CMK (cell line): ENCODE measurements around the gene CRLF1.

Experiments
- DNase-seq: peaks from one replicate; pipeline ENCODE4 v3.0.0-alpha.2; 2010; ENCODE audit warnings: low read depth

The CRLF1 gene, protein sequence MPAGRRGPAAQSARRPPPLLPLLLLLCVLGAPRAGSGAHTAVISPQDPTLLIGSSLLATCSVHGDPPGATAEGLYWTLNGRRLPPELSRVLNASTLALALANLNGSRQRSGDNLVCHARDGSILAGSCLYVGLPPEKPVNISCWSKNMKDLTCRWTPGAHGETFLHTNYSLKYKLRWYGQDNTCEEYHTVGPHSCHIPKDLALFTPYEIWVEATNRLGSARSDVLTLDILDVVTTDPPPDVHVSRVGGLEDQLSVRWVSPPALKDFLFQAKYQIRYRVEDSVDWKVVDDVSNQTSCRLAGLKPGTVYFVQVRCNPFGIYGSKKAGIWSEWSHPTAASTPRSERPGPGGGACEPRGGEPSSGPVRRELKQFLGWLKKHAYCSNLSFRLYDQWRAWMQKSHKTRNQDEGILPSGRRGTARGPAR

DNA sequence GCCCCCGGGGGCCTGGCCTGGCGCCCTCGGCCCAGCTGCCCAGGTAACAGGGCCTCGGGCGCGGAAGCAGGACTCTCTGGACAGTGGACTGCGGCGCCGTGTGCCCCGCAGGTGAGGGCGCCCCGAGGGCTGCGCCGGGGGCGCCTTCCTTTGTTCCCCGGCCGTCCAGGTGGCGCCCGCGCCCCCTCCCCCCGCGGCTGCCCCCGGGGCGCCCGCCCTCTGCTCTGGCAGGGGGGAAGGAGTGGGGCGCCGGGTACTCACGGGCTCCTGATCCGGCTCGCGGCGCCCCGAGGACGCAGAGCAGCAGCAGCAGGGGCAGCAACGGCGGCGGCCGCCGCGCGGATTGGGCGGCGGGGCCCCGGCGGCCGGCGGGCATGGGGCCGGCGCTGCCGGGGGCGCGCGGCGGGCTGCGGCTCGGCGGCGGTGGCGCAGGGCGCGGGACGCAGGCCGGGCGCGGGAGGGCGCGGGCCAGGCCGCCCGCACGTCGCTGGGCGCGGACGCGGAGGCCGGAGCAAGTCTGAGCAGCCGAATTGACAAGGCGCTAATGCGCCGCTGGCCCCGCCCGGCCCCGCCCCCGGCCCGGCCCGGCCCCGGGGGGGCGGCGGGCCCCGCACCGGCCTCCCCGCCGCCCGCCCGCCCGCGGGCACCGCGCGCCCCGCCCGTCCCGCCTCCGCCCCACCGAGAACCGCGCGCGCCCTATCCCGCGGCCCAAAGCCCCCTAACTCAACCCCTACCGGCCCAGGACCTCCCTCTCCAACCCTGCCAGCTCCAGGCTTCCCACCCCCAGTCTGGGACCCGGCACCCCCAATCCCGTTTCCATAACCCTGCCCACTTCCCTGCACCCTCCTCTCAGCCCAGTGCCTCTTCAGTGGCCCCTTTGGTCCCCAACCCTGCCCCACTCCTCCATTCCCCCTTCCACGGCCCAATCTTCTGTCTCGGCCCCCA, at the start of gene CRLF1:
Gene CRLF1, minus strand, starts transcription at position 519 of the 945 bp plus-strand sequence. Its CDS starts 143 bp downstream, at position 376.
- no peak for DNase-seq

DNA sequence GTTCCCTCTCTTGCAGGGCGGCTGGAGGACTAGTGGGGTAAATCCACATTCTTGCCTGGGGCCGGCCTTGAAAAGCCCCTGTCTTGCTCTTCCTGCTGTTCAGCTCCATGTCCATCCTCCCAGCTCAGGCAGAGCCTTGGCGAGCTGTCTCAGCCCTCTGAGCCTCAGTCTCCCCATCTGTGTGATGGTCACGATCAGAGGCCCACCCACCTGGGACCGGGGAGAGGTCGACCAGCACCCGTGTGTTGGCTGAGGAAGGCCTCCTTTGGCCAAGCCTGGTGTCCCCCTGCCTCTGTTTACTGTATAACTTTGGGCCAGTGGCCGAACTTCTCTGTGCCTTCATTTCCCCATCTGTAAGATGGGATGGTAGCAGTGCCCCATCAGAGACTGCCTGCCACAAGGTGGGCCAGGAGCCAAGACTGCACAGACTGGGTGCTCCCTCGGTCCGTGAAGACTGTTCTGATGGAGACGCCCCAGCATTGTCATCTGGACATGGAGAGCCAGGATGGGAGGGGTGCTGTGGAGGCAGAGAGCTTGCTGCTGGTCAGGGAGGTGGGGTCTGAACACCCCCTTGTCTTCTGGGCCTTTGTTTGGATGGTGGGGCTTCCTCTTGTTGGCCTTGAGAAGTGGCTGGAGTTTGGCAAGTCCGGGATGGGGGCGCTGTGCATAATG, 48.7 kb upstream of the CRLF1 start:
- DNase-seq: no peak

DNA sequence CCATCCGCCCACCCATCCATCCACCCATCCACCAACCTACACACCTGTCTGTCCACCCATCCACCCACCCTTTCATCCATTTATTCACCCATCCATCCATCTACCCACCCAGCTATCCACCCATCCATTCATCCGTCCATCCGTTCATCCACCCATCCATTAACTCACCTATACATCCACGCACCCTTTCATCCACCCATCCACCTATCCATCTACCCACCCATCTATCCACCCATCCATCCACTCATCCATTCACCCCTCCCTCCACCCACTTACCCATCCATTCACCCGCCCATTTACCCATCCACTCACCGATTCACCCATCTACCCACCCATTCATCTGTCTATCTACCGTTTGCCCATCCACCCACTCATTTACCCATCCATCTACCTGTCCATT, 47.9 kb upstream of the CRLF1 start:
- no peak for DNase-seq

DNA sequence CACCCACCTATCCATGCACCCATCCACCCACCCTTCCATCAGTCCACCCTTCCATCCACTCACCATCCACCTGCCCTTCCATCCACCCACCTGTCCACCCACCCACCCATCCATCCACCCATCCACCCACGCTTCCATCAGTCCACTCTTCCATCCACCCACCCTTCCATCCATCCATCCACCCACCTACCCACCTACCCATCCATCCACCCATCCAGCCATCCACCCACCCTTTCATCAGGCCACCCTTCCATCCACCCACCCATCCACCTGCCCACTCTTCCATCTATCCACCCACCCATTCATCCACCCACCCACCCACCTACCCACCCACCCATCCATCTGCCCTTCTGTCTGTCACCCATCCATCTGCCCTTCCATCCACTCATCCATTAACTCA, 47.3 kb upstream of the CRLF1 start:
- DNase-seq: no peak

DNA sequence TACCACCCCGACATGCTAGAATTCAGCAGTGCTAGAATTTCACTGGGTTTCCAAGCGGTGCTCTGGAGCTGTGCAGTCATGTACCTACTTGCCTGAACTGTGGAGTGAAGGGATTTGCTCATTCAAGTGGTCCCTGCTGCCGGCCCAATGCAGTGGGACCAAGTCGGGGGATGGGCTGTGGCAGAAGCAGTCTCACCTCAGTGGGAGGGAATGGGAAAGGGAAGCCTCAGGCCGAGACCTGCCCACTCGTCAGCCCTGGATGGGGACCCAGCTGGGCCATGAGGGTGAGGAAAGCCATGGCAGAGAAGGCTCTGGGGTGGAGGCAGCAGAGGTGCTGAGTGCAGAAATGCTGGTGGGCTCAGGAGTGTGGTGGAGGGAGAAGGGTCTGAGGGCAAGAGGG, 45.1 kb upstream of the CRLF1 start:
- no peak for DNase-seq

DNA sequence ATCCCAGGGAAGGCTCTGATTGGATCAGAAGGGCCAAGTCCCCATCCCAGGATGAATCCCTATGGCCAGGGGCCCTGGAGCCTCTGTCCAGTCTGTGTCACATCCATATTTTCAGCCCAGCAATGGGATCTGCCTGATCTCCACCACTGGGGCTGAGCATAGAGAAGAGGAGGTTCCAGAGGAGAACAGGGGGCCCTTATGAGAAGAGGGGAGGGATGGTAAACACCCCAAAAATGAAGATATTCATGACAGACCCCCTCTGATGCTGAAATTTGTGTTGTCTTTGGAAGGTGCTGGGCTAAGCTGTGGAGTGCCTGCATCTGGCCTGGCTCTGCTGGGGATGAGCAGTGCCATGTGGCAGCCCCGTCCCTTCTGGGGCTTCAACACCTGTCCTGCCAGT, 44.7 kb upstream of the CRLF1 start:
- DNase-seq: no peak

DNA sequence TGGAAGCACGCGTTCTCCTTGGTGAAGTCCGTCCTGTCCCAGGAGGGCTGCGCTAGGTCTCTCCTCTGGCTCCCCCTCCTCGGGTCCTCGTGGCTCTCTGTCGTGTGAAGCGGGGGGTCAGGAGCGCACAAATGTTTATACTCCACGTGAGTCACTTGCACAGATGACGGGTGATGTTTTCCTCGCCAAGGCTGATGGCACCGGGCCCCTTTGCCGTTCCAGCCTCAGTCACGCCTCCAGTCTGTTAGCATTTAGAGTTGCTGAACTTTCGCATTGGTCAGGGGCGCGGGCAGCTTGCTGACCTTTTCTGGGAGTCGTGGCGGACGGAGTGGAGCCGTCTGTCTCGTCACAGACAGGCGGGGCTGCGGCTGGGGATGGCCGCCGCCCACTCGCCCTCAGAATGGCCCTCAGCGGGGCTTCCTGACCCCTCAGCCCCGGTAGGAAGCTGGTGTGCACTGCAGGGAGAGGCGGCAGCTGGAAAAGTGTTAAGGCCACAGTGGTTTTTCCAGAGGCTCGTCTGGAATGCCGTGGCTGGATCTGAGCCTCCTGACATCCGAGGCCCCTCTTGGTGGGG, 44.0 kb upstream of the CRLF1 start:
- no peak for DNase-seq

DNA sequence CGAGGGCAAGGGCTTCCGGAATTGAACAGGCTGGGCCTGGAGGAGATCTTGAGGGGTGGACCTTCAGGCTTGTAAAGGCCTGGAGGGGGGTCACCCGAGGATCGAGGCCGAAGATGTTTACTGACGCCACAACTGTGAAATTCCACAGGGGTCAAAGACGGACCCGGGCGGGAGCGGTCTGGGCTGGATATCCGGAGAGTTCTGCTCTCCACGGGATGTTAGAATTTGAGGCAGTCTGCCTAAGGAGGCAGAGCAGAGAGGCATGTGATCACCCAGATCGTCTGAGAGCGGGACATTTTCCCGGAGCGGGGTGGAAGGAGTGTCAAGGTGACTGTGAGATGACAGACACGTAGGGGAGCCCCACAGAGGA, 43.4 kb upstream of the CRLF1 start:
- DNase-seq: no peak

DNA sequence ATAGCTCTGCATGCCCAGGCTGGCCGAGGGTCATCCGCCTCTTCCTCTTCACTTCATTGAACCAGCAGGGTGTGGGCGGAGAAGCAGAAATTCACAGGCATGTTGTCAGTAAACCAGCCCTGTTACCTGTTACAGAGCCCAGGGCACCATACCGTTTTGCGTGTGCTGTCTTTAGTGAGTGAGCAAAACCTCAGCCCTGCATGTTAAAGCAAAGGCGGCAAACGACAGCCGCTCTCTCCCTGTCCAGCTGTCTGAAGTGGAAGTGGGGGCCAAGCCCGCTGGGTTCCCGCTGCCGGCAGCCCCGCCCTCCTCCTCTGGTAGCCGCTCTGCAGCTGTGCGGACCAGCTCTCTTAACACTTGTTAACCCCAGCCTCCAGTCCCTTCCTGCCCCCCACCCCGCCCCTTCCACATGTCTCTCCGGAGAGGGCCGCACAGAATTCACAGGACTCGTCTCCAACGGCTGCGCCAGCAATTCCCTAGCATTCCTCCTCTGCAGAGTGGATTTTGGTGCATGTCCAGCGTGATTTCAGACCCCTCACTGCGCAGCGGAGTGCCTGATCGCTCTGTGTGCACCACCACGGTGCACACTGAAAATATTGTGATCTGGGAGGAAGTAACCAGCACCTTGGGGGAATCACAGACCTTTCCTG, 42.9 kb upstream of the CRLF1 start:
- DNase-seq: no peak

DNA sequence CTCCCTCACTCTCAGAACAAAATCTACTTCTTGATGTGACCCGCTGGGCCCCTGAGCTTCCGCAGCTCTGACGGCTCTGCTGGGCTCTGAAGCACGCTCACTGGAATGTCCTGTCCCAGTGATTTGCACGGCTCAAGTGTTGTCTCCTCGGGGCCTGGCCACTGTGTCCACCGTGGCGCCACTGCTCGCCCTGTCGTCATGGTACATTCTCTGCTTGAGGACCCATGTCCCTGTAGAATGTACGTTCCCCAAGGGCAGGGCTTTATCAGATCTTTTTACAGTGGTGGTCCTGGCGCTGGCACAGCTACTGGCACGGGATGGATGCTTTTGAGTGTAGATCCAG, 42.3 kb upstream of the CRLF1 start:
- DNase-seq: no peak

DNA sequence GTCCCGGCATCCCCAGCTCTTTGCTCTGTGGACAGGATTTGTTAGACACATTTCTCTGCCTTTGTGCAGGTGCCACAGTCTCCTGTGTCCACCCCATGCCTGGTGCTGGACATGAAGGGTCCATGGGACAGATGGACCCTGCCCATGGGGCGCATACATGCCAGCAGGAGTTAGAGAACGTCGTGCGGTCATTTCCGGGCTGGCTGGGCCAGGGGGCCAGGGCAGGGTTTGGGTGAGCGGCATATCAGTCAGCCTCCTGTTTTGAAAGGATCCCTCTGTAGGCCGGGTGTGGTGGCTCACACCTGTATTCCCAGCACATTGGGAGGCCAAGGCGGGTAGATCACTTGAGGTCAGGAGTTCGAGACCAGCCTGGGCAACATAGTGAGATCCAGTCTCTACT, 41.2 kb upstream of the CRLF1 start:
- DNase-seq: no peak

DNA sequence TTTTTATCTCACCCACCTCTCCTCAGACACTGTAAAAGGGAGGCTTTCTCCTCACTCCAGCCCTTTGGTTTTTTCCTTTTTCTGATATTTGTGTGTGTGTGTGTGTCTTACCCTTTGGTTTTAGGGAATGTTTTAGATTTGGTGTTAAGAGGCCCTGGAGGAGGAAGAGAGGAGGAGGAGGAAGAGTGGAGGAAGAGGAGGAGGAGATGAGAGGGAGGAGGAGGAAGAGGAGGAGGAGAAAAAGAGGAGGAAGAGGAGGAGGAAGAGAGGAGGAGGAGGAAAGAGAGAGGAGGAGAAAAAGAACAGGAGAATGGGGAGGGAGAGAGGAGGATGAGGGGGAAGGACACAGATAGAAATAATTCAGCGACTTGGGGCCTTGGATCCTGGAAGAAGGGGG, 40.8 kb upstream of the CRLF1 start:
- DNase-seq: no peak

DNA sequence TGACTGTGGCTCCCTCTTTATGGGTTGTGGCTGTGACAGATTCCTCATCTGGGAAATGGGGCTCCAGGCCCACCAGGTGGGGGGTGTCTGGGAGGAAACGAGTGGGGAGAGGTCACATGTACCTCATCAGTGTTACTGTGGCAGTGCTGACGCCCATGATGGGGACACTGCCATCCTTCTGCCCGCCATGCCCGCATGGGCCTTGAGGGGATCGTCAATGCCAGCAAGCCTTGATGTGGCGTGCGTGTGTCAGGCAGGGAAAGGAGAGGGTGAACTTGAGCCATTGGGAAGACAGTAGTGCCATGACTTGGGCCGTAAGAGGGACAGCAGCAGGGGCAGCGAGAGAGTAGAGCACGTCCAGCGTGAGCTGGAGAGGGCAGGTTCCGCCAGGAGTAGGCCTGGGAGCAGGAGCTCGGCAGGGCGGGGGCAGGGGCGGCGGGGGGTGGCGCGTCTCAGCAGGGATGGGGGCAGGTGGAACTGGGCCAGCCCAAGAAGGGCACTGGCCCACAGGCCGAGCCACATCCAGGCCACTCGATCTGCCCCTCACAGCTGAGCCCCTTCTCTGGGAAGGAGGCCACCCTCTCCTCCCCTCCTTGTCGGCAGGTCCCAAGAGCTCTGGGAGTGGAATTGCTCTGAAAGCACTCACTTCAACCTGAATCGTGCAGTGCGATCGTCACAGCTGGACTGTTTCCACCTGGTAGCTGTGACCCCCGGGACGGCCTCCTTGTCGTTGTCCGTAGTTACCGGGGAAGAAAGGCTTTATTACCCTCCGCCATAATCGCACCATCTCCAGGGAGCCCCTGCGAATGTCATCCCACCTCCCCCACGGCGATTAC, 40.2 kb upstream of the CRLF1 start:
- DNase-seq: no peak

DNA sequence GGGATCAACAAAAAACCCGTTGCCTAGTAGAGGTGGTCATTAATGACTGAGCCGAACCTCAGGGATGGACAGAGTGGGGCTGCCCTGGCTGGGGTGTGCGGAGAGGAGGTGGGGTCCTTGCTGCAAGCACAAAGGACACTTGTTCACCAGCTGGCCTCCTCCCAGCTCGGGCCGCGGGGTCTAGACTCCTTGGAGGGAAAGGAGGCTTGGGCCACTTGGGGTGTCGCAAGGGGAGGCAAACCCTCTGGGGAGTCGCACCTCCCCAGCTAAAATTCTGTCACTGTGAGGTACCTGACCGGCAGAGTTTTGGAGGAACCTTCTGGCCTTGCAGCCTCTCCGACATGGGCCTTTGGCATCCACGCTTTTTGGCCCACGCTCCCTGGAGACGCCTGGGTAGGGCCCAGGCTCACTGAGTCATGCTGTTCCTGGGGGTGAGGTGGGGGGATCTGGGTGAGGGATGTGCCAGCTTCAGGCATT, 38.5 kb upstream of the CRLF1 start:
- no peak for DNase-seq

DNA sequence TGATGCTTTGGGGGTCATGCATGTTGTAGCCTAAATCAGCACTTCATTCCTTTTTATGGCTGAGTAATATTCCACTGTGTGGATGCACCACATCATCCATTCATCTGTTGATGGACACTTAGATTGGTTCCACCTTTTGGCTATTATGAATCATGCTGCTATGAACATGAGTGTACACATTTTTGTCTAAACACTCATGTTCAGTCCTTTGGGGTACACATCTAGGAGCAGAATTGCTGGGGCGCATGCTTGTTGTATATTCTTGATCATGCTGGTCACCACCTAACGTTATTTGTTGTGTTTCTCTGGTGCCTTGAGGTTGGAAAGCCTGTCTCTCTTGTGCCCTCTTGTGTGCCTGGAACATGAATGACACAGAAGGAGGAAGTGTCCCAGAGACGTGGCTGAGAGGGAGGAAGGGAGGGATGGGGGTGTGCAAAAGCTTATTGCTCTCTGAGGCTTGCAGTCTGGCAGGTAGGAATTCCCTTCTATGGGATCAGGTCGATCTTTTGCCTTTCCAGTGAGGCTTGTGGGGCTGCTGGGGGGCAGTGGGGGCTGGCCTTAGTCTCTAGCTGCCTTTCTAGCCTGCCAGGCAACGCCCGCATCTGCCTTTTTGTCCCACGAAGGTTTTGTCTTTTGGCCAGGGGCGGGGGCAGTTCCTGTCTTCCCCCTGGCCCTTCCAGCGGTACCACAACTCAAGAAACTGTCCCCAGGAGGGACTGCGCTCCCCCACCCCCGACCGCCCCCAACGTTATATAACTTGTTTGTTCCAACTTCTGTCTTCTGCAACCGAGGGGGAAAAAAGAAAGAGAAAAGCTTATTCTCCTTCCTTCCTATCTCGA, 37.8 kb upstream of the CRLF1 start:
- DNase-seq: no peak

DNA sequence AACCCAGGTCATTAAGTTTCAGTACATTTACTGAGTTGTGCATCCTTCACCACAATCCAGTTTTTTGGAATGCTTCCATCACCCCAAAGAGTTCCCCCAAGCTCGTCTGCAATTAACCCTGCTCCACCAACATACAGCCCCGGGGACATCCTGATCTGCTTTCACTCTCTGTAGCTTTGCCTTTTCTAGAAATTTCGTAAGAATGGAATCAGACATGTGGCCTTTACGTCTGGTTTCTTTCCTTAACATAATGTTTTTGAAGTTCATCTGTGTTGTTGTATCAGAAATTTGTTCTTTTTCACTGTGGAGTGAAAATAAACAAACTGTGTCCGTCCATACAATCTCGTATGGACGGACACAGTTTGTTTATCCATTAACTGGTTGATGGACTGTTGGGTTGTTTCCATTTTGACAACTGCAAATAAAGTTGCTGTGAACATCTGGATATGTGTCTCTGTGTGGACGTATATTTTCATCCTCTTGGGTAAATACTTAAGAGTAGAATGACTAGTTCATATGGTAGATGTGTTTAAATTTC, 33.2 kb upstream of the CRLF1 start:
- no peak for DNase-seq

DNA sequence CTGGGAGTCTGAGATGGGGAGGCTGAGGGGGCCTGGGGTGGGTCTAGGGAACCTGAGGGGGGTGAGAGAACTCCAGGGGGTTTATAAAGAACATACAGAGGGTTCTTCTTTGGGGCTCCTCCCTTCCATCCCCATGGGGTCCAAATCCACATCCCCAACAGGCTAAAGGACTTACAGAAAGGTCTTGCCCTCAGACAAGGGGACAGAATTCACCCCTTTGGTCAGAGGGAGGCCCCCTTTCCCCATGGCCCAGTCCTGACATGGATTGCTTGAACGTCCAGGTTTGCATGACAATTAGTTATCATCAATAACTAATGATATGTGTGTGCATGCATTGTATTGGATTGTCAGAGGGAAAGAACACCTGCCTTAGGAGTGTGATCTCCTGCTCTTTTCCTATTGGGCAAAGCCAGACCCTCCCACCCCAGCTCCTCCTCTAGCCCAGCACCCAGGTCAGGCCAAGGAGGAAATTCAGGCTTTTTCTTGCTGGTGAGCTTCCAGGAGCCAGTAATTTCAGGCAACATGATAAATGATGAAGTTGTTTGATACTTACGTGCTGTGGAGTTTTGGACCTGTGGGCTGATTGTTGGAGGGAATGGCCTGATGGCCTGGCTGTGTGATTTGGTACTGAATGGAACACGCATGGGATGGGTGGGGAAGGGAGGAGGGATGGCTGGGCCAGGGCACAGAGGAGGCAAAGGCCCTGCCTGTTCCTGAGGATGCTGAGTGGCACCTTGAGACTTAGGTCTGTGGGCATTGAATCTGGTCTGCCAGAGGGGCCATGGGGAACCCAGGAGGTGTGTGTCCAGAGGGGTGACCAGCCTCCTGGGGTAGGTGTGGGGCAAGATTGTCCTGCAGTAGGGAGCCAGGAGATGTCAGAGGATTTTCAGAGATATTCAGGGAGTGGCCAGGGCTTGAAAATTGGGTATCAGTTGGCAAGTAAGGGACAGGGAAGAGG, 31.4 kb upstream of the CRLF1 start:
- DNase-seq: no peak

DNA sequence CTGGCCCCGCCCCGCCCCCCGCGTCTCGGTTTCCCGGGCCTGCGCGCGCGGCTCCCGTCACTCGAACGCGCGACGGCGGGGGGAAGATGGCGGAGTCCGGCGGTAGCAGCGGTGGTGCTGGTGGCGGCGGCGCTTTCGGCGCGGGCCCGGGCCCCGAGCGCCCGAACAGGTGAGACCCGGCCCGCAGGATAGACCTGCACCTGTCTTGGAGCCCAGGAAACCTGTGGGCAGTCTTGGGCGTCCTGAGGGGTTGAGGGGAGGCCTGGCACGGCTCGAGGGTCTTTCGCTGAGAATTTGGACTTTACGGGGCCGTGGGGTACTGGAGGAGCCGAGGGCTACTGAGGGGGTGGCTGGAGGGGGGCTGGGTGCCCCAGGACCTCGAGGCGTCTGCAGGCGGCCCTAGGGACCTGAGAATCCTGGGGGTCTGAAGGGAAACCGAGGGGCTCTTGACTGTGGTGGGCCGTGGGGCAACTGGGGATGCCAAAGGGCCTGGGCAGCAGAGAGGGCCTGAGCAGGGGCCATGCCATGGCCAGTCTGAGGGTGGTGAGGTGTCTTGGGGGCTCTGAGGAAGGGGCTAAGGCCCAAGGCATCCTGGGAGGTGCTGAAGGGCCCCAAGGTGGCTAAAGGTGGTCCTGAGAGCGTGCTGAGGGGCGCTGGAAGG, 30.5 kb upstream of the CRLF1 start, which contains the start of gene KLHL26:
Gene KLHL26, plus strand, starts transcription at position 60 of the 661 bp plus-strand sequence. Its CDS starts 27 bp downstream, at position 87.
- DNase-seq: no peak
